Vagina (tissue), 2 donors: ENCODE results near the gene PLEKHG4B. TPM values are rescaled to one million over a fixed set of nuclear protein-coding genes. Genes with fewer than 3 reads are reported as not detected.

Experiments
- DNase-seq, 2 donors: peaks; one replicate each; pipeline ENCODE4 v3.0.0-alpha.2; 2017; ENCODE audit errors: extremely low spot score in 2 of 2
- H3K27ac ChIP-seq: fragments of 200-600 bp; sonication (generic); one replicate; pipeline ENCODE4 v1.5.1; 2019
- H3K27me3 ChIP-seq: fragments of 200-600 bp; sonication (generic); one replicate; pipeline ENCODE4 v1.5.1; 2019
- H3K36me3 ChIP-seq, 2 donors: fragments of 200-600 bp; sonication (generic); one replicate each; pipeline ENCODE4 v1.5.1; 2017 to 2019
- H3K4me1 ChIP-seq: fragments of 200-600 bp; sonication (generic); one replicate; pipeline ENCODE4 v1.5.1; 2019
- H3K4me3 ChIP-seq, 2 donors: fragments of 200-600 bp; sonication (generic); 1 replicate in 1 of 2; 2 replicates in 1 of 2; pipeline ENCODE4 v1.5.1; 2016 to 2019
- H3K9me3 ChIP-seq: fragments of 200-600 bp; sonication (generic); one replicate; pipeline ENCODE4 v1.5.1; 2019
- CTCF ChIP-seq, 3 experiments: fragments of 450-650 bp in 2 of 3; fragments of 200-600 bp in 1 of 3; sonication (generic) in 1 of 3; IDR thresholded peaks; one replicate each; pipeline ENCODE4 v1.5.1; 2017 to 2019; ENCODE audit warnings: antibody characterized with exemption in 3 of 3, mild to moderate bottlenecking in 2 of 3, moderate library complexity in 2 of 3
- POLR2A ChIP-seq, 2 donors: fragments of 450-650 bp; IDR thresholded peaks; one replicate each; pipeline ENCODE4 v1.6.1; 2017; ENCODE audit warnings: antibody characterized with exemption in 2 of 2, mild to moderate bottlenecking in 2 of 2, moderate library complexity in 2 of 2
- POLR2AphosphoS5 ChIP-seq, 2 donors: sonication (generic); formaldehyde crosslinking; IDR thresholded peaks; one replicate each; pipeline ENCODE4 v1.9.0; 2017; ENCODE audit warnings: antibody characterized with exemption in 2 of 2, mild to moderate bottlenecking in 2 of 2, low read depth in 1 of 2; ENCODE audit not compliant: insufficient read depth in 1 of 2
- intact Hi-C: fragments of 100-400 bp; cut with DNase I; formaldehyde crosslinking; loops from one replicate; pipeline ENCODE4 v1.15.1; 2023
- total RNA-seq: library from RNA; depleted of rRNA; stranded (reverse); fragments of >200 nt; gene quantifications from one replicate; pipeline ENCODE4 v1.2.3, GENCODE V29; 2016

Gene PLEKHG4B
- total RNA-seq, 1 donor from 2014 or later, result 0.74 TPM

- DNase-seq, result no peak
- H3K4me3 ChIP-seq, result no peak overlapping the region
- no peak overlapping the region for H3K27ac ChIP-seq
- TF ChIP-seq POLR2AphosphoS5 (IDR thresholded peaks at IDR 0.05; ENCODE audit: insufficient read depth in 1 of 2, low read depth in 1 of 2) (no peak), CTCF (IDR thresholded peaks at IDR 0.05) (no peak), POLR2A (IDR thresholded peaks at IDR 0.05) (no peak)
- H3K27me3 ChIP-seq, result no peaks in the 10 kb centered on the region
- H3K4me1 ChIP-seq, result peaks cover 20% of the 10 kb centered on the region
- no peaks in the 10 kb centered on the region for H3K9me3 ChIP-seq
- intact Hi-C loops, result no loop called here
- H3K36me3 ChIP-seq, result no peaks in the 10 kb centered on the region
Measured at GRCh38 chr5:51500-51823, 40.5 kb upstream of the PLEKHG4B start.

GRCh38 chr5:53381-54174, 38.4 kb upstream of the PLEKHG4B start:
- Histone ChIP-seq H3K27ac (peak overlapping the region; percentile 30), H3K4me1 (peaks cover 20% of the 10 kb centered on the region), H3K9me3 (no peaks in the 10 kb centered on the region), H3K4me3 (peak overlapping the region; percentile 50 to 55), H3K36me3 (no peaks in the 10 kb centered on the region), H3K27me3 (no peaks in the 10 kb centered on the region)
- intact Hi-C loops, result no loop called here
- no peak for DNase-seq
- no peak for TF ChIP-seq CTCF (IDR thresholded peaks at IDR 0.05)

GRCh38 chr5:54175-54730, 37.7 kb upstream of the PLEKHG4B start:
- H3K27me3 ChIP-seq, result no peaks in the 10 kb centered on the region
- intact Hi-C loops, result no loop called here
- H3K9me3 ChIP-seq, result no peaks in the 10 kb centered on the region
- TF ChIP-seq POLR2A (IDR thresholded peaks at IDR 0.05) (no peak), CTCF (IDR thresholded peaks at IDR 0.05) (no peak), POLR2AphosphoS5 (IDR thresholded peaks at IDR 0.05; ENCODE audit: insufficient read depth in 1 of 2, low read depth in 1 of 2) (no peak)
- H3K27ac ChIP-seq, result no peak overlapping the region
- DNase-seq, result no peak
- H3K4me3 ChIP-seq, result peak overlapping the region; percentile 50 to 55
- H3K36me3 ChIP-seq, result no peaks in the 10 kb centered on the region
- peaks cover 20% of the 10 kb centered on the region for H3K4me1 ChIP-seq

GRCh38 chr5:54876-55569, 36.9 kb upstream of the PLEKHG4B start:
- peaks cover 20% of the 10 kb centered on the region for H3K4me1 ChIP-seq
- no peak overlapping the region for H3K27ac ChIP-seq
- H3K36me3 ChIP-seq, result no peaks in the 10 kb centered on the region
- no peak for DNase-seq
- H3K9me3 ChIP-seq, result no peaks in the 10 kb centered on the region
- intact Hi-C loops, result no loop called here
- no peak for TF ChIP-seq POLR2A (IDR thresholded peaks at IDR 0.05)
- TF ChIP-seq POLR2AphosphoS5 (IDR thresholded peaks at IDR 0.05; ENCODE audit: insufficient read depth in 1 of 2, low read depth in 1 of 2), result no peak
- TF ChIP-seq CTCF (IDR thresholded peaks at IDR 0.05), result no peak
- H3K27me3 ChIP-seq, result no peaks in the 10 kb centered on the region
- H3K4me3 ChIP-seq, result no peak overlapping the region
